ENCODE measurements around the gene SIRT1. TPM values are rescaled to one million over a fixed set of nuclear protein-coding genes. Genes with fewer than 3 reads are reported as not detected.

Gene SIRT1
- total and polyA plus RNA-seq, 9 of the 15 experiments (the other 6 are each of a cell fraction or from before 2014, with no cell fraction given), result 7.8 to 25.8 (median 19.1) TPM

GRCh38 chr10:67883710-67884312 lies 645 bp upstream of the SIRT1 start (continued):
- TF ChIP-seq E4F1 (CRISPR knock-in tag; IDR thresholded peaks at IDR 0.05; ENCODE audit: borderline replicate concordance), result no peak
- TF ChIP-seq RBM25 (IDR thresholded peaks at IDR 0.05; ENCODE audit: low read depth, low read length, severe bottlenecking), result peak; percentile 89
- TF ChIP-seq PCBP1 (IDR thresholded peaks at IDR 0.05; ENCODE audit: low read depth, low read length, poor library complexity, severe bottlenecking), result no peak
- no peak for TF ChIP-seq ZBTB34 (CRISPR knock-in tag; IDR thresholded peaks at IDR 0.05)
- no peak for TF ChIP-seq TFAM (CRISPR knock-in tag; conservative IDR thresholded peaks at IDR 0.05)
- TF ChIP-seq CBX1 (IDR thresholded peaks at IDR 0.05; ENCODE audit: low read depth), result 0 out of 2 replicates have a peak, but pooled peaks have one; percentile 66
- TF ChIP-seq SMARCA4 (IDR thresholded peaks at IDR 0.05), result no peak
- no peak for TF ChIP-seq CREB5 (CRISPR knock-in tag; IDR thresholded peaks at IDR 0.05)

Data from K562 (cell line).